GM18858 (cell line): Measurements from ENCODE around the gene CAVIN2.
"Not testable (repeated sequence)": the region's sequence is repeated elsewhere in the genome, so short reads cannot be mapped to it uniquely, and the experiment has no call there.

Experiments used
- ATAC-seq: cut with Tn5 transposase; IDR thresholded peaks from one replicate; pipeline ENCODE4 v1.9.1; 2021; ENCODE audit not compliant: unreplicated experiment

The CAVIN2 gene

DNA sequence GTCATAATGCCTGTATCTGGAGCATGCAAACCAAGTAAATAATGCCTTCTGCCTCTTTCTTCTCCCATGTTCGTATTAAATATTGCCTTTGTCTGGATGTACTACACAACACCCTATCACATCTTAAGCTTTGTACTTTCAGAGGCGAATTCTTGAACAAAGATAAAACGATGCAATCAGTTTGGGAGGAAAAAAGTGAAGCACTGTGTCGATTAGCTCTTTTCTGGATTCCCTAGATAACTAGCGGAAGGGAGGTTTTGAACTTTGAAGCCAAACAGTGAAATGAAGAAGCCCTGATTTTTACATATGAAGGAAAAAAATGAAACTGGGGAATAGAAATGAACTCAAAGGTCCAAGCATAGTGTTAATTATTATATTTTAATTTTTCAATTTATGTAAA lies 44.7 kb downstream of the CAVIN2 start:
- ATAC-seq = no peak

DNA sequence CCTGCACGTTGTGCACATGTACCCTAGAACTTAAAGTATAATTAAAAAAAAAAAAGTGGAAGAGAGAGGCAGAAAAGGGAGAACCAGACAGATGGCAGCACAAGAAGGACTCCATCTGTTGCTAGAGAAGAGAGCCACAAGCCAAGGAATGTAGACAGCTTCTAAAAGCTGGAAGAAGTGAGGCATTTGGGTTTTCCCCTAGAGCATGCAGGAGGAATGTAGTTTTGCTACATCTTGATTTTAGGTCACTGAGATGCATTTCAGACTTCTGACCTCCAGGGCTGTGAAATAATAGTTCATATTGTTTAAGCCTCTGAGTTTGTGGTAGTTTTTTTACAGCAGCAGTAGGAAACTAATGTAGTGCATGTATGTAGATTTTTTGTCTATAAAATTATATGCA lies 46.0 kb downstream of the CAVIN2 start:
- no peak for ATAC-seq

DNA sequence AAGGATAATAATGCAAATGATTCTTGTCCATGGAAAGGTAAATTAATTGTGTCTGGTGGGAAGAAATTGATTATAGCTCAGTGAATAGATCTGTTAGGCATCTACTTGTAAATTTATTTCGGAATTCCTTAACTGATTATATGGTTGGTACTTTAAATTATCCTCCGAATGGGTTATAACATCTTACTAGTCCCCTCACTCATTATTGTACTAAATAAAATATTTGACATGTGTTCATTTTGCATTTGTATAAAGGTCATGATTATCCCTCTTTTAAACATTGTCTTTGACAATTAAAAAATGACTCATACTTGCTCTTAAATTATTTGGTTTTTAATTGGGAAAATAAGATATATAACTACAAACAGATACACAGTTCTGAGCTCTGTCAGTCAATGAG lies 47.4 kb downstream of the CAVIN2 start:
- no peak for ATAC-seq

DNA sequence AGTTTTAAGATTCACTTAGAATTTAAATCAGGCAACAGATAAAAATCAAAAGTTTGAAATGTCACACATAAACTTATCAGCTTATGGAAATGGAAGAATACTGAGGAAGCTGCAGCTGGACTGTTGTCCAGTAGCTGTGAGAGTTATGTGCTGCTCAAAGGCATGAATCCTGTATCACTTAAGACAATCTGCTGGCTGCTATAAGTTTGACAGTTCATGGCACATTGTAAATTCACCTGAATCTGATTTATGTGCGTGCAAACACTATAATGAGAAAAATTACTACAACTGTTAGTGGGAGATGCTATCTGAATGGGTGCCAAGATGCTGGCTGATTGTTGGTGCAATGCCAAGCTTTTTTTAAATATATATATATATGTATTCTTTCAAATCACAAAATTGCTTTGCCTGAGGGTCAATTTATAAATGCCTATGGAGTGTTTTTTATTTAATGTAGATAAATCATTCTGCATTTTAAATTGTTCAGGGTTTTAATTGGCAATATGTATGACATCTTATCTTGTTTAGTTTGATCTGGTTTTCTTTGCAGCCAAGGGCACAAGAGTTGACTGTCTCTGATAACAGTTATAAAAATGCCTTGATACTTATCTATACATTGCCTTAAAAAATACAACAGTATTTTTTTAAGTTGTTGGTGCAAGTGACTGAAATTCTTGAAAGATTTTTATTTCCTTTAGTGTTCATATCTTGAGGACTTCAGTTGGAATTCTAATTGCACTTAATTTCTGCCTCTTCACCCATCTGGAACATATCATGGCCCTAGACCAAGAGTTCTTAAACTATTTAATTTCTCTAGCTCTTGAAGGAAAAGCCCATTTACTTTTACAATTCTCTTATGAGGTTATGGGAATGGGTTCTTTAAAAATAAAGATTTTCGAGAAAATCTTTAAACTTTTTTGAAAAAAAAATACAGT lies 48.7 kb downstream of the CAVIN2 start:
- ATAC-seq = no peak

DNA sequence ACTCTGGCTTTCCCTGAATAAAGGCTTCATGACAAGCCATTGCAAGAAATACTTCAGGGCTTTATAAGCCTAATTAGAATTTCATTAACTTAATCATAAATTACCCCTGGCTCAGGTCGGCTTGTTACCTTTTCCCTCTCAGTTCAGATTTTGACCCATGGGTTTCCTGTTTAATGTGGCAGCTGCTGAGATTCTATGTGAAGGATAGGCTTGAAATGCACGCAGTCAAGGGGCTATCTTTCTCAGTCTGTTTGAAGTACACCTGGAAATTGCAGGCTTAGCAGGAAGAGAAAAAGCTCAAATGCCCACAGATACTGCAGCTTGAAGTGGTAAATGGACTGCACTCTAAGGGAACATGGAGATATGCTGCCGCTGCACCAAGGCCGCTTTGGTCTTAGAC lies 49.4 kb downstream of the CAVIN2 start:
- no peak for ATAC-seq

DNA sequence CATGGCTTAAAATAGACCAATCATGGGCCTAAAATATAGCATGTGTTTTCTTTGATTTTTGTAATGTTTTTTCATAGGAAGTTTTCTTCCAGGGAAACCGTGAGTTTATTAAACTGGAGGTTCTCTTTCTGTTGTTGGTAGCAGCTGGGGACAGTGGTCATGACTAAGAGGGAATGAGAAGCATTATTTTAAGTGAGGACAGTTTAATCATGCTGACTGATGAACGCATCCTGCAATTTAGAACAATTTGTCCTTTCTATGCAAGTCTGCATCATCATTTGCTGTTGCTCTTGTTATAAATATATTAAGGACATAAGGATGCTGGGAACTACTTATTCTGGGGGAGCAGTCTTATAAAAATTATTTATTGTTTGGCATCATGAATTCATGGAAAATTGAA lies 51.2 kb downstream of the CAVIN2 start:
- ATAC-seq = no peak

DNA sequence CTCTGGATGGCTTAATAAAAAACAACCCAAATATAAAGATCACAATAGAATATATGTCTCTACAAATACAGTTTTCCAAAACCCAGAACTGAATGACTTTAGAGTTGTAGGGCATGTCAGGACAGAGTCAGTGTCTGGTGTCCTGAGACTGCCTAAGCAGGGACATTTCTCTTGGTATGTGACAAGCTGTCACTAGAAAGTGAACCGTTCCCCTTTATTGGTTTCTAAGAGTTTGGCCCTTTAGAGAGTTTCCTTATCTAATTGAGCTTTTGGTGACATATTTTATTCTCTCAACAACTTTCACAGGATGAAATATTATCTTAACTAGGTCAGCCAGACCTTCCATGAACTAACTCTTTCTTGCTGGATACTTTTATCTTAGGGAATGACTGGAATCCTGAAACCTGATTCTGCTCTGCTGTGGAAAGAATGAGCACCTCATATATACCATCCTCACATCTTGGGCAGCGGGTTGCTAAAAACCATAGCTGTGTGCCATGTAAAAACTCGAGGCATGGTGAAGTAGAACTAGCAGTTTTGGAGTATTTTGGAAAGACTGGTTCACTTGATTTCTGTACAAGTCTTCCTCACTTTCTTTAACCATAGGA lies 54.8 kb downstream of the CAVIN2 start:
- ATAC-seq = no peak

DNA sequence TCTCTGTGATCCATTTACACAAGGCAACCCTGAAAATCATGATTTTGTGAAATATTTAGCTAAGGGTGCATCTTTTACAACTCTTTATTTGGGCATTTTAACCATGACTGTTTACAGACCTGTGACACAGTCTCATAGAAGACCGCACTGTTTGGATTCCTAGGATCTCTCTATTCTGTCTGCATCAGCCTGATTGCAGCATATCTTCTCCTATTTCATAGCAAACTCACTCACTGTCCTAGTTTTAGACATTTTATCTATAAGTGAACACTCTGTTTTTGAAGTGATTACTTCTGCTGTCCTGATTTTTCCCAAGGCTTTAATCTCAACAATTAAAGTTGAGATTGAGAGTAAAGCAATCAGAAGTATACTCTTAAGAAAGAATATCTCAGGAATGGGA lies 56.2 kb downstream of the CAVIN2 start:
- no peak for ATAC-seq

DNA sequence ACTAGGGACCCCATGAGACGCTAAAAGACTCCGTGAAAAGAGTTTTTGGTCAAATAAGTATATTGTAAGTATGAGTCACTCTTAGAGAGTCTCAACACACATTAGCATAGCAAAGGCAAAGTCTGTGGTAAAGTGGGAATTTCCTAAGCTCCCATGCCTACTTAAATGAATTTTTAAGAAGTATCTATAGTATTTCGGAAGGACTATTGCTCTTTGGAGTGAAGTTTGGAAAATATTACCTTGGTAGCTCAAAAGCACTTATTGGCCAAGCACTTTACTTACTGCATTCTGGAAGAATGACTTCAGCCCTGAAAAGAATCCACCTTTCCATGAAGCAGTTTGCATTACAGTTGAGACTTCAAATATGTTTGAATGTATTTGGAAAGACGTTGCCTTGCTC lies 57.1 kb downstream of the CAVIN2 start:
- no peak for ATAC-seq

DNA sequence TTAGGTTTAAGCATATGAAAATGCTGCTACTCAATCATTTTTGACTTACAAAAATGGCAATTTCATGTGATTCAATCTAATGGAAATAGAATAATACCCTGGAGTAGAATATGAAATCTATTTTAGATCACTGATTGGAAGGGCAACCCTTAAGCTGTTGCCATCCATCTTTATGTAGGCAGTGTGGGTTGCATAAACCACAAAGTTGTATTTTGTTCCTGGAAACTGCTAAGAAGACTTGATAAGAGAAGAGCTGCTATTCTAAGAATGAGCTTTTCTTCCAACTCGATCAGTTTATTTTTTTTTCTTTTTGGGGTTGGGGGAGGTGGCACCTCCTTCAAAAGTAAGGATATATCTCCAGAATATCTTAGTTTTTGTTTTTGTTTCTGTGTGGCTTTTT lies 60.2 kb downstream of the CAVIN2 start:
- no peak for ATAC-seq

DNA sequence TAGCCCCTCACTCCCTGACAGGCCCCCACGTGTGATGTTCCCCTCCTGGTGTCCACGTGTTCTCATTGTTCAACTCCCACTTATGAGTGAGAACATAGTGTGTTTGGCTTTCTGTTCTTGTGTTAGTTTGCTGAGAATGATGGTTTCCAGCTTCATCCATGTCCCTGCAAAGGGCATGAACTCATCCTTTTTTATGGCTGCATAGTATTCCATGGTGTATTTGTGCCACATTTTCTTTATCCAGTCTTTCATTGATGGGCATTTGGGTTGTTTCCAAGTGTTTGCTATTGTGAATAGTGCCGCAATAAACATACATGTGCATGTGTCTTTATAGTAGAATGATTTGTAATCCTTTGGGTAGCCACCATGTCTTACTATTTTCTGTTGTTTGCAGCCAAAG lies 61.2 kb downstream of the CAVIN2 start:
- ATAC-seq = not testable (repeated sequence)
